Vagina (tissue), 2 donors: ENCODE measurements around the gene AGFG1.

Source experiments
- POLR2A ChIP-seq, 2 donors: fragments of 450-650 bp; IDR thresholded peaks; one replicate each; pipeline ENCODE4 v1.6.1; 2017; ENCODE audit warnings: antibody characterized with exemption in 2 of 2, mild to moderate bottlenecking in 2 of 2, moderate library complexity in 2 of 2
- POLR2AphosphoS5 ChIP-seq, 2 donors: sonication (generic); formaldehyde crosslinking; IDR thresholded peaks; one replicate each; pipeline ENCODE4 v1.9.0; 2017; ENCODE audit warnings: antibody characterized with exemption in 2 of 2, mild to moderate bottlenecking in 2 of 2, low read depth in 1 of 2; ENCODE audit not compliant: insufficient read depth in 1 of 2
- TF ChIP-seq, protein P1 (sequence below), 3 experiments: fragments of 450-650 bp in 2 of 3; fragments of 200-600 bp in 1 of 3; sonication (generic) in 1 of 3; IDR thresholded peaks; one replicate each; pipeline ENCODE4 v1.5.1; 2017 to 2019; ENCODE audit warnings: antibody characterized with exemption in 3 of 3, mild to moderate bottlenecking in 2 of 3, moderate library complexity in 2 of 3

DNA sequence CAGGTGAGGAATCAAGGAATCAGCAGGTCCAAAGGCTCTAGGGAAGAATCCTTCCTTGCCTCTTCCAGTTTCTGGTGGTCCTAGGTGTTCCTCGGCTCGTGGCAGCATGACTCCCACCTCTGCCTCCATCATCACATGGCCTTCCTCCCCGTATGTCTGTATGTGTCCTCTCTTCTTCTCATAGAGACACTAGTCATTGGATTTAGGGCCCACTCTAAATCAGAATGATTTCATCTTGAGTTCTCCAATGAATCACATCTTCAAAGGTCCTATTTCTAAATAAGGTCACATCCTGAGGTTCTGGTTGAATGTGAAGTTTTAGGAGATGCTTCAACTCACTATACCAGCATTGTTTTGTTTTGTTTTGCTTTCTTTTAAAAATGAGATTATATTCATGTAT lies 11.1 kb upstream of the AGFG1 start:
- TF ChIP-seq, protein P1, sequence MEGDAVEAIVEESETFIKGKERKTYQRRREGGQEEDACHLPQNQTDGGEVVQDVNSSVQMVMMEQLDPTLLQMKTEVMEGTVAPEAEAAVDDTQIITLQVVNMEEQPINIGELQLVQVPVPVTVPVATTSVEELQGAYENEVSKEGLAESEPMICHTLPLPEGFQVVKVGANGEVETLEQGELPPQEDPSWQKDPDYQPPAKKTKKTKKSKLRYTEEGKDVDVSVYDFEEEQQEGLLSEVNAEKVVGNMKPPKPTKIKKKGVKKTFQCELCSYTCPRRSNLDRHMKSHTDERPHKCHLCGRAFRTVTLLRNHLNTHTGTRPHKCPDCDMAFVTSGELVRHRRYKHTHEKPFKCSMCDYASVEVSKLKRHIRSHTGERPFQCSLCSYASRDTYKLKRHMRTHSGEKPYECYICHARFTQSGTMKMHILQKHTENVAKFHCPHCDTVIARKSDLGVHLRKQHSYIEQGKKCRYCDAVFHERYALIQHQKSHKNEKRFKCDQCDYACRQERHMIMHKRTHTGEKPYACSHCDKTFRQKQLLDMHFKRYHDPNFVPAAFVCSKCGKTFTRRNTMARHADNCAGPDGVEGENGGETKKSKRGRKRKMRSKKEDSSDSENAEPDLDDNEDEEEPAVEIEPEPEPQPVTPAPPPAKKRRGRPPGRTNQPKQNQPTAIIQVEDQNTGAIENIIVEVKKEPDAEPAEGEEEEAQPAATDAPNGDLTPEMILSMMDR (IDR thresholded peaks at IDR 0.05): no peak
- TF ChIP-seq POLR2AphosphoS5 (IDR thresholded peaks at IDR 0.05; ENCODE audit: insufficient read depth in 1 of 2, low read depth in 1 of 2) (no peak), POLR2A (IDR thresholded peaks at IDR 0.05) (no peak)
